GM19240 (cell line): ENCODE measurements around the gene LRCH2.
"Not testable (repeated sequence)": the region's sequence is repeated elsewhere in the genome, so short reads cannot be mapped to it uniquely, and the experiment has no call there.

Source experiments
- DNase-seq: peaks from one replicate; pipeline ENCODE4 v3.0.0; 2011; ENCODE audit warnings: low spot score; ENCODE audit not compliant: insufficient read length

Gene LRCH2

GRCh38 chrX:115214151-115214550 is 19.7 kb downstream of the LRCH2 start:
- DNase-seq, result no peak

DNA sequence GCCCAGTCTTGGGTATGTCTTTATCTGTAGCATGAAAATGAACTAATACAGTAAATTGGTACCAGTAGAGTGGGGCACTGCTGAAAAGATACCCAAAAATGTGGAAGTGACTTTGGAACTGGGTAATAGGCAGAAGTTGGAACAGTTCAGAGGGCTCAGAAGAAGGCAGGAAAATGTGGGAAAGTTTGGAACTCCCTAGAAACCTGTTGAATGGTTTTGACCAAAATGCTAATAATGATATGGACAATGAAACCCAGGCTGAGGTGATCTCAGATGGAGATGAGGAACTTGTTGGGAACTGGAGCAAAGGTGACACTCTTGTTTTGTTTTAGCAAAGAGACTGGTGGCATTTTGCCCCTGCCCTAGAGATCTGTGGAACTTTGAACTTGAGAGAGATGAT is 24.3 kb downstream of the LRCH2 start:
- not testable (repeated sequence) for DNase-seq

- no peak for DNase-seq
Observed at GRCh38 chrX:115204040-115204439, 29.9 kb downstream of the LRCH2 start.

- DNase-seq, result no peak
Observed at GRCh38 chrX:115192244-115192700, 41.6 kb downstream of the LRCH2 start.

GRCh38 chrX:115191490-115192243 is 42.2 kb downstream of the LRCH2 start:
- no peak for DNase-seq

GRCh38 chrX:115190636-115191489 is 43.0 kb downstream of the LRCH2 start:
- no peak for DNase-seq

DNA sequence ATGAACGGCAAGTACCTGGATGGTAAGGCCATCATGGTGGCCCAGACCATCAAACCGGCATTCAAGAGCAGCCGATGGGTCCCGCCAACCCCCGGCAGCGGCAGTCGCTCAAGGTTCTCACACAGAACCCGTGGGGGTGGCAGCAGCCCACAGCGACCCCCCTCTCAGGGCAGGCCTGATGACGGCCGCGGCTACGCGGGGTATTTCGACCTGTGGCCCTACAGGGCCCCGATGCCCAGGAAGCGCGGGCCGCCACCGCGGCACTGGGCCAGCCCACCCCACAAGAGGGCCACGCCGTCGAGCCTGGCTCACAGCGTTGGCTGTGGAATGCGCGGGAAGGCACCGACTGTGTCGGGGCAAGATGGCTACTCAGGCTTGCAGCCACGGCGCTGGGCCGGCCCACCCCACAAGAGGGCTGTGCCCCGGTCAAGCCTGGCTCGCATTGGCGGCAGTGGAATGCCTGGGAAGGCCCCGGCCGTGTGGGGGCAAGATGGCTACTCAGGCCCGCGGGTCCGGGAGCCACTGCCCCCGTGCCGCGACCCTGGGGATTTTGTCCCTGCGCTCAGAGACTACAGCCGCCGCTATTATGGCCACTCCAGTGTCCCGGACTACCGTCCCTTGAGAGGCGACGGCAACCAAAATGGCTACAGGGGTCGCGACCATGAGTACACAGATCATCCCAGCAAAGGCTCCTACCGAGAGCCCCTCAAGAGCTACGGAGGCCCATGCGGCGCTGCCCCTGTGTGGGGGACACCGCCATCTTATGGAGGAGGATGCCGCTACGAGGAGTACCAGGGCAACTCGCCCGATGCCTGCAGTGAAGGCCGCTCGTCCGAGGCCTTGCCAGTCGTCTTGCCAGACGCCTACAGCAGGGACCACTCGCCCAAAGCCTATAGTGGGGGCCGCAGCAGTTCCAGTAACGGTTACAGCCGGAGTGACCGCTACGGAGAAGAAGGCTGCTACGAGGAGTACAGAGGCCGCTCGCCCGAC is 44.0 kb downstream of the LRCH2 start:
- no peak for DNase-seq

DNA sequence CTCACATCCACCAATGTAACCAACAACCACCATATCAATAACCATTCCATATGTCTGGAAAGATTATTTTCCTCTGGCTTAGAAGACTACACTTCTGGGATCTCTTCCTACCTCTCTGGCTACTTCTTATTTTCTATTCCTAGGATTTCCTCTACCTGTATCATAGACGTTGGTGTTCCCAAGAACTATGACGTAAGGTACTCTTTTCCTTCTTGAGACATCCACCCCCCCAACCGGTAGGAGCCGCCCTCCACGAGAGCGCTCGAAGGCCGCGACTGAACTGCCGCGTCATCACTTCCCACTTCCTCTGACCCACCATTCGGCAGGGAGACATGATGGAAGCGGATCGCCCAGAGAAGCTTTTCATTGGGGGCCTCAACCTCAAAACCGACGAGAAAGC is 44.8 kb downstream of the LRCH2 start, which contains the start of gene RBMXL3:
Gene RBMXL3 (plus strand): TSS at position 301 of the 400 bp plus-strand sequence. CDS start 32 bp downstream, at position 333.
- DNase-seq, result no peak

DNA sequence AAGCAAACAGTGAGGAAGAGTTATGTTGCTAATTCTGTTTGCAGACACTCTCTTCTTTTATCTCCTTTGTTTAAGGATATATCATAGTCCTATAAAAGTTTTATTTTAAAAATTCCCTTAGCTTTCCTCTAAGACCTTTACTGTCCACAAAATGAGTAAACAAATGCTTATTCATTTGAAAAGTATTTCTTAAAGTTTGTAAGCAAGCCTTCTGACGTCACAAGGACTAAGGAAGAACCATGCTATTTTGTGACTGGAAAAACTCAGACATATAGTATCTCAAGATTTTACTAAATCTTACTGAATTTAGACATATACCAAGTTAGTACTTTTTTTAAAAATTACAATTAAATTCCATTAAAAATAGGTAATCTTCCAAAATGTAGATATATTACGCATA is 49.9 kb downstream of the LRCH2 start:
- DNase-seq, result no peak

- no peak for DNase-seq
Observed at GRCh38 chrX:115178473-115178872, 55.4 kb downstream of the LRCH2 start.

DNA sequence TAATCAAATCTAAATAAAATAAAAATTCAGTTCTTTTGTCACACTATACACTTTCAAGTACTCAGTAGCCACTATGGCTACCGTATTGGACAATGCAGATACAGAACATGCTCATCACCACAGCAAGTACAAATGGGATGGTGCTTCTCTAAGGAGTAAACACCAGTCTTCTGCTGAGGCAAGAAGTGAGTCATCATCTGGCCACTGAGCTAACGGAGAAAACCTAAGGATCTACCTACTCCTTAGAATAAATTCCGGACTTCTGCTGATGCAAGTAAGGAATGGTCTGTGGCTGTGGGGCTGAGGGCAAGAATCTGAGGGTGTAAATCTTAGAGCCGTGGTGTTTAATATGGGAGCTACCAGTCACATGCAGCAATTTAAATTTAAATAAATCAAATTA is 56.0 kb downstream of the LRCH2 start:
- no peak for DNase-seq

GRCh38 chrX:115174548-115174947 is 59.3 kb downstream of the LRCH2 start:
- DNase-seq, result no peak

DNA sequence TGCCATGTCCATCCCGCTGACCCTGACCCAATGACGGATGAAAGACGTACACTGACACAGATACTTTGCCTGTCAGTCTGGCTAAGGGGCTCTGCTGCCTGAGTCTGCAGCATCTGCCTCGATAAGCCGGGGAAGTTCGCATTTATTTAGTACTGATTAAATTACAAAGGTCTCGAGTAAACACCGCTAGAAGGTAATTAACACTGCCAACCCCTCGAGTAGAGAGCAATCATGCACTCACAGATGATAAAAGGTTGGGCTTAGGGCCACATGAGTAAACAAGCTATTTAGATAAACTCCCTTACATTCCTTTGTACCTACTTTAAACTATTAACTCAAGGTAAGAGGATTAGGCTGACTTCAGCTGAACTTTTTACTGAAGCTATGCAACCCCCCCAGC is 60.7 kb downstream of the LRCH2 start:
- DNase-seq, result no peak

- DNase-seq, result no peak
Observed at GRCh38 chrX:115147220-115147619, 86.7 kb downstream of the LRCH2 start.

GRCh38 chrX:115142057-115142456 is 91.8 kb downstream of the LRCH2 start:
- no peak for DNase-seq

- DNase-seq, result no peak
Observed at GRCh38 chrX:115138040-115138439, 95.9 kb downstream of the LRCH2 start.

GRCh38 chrX:115134382-115134781 is 99.5 kb downstream of the LRCH2 start:
- DNase-seq, result no peak

DNA sequence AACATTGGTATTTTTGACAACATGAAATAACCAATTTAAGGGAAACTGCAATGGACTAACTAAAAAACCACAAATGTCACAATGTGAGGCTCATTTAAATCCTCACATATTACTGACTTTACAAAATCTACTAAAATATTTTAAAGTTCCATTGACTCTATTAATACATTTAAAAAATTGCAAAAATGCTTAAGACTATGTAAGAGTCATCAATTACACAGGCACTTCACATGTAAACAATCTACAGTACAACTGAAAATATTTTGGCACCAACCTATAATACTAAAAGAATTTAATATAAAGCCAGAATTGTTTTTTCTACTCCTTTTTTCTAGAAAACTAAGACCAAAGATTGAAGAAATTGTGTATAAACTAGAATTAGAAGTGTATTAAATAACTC is 121.5 kb downstream of the LRCH2 start:
- no peak for DNase-seq

- DNase-seq, result no peak
Observed at GRCh38 chrX:115098897-115099296, 135.0 kb downstream of the LRCH2 start.

GRCh38 chrX:115093191-115093590 is 140.7 kb downstream of the LRCH2 start:
- no peak for DNase-seq

DNA sequence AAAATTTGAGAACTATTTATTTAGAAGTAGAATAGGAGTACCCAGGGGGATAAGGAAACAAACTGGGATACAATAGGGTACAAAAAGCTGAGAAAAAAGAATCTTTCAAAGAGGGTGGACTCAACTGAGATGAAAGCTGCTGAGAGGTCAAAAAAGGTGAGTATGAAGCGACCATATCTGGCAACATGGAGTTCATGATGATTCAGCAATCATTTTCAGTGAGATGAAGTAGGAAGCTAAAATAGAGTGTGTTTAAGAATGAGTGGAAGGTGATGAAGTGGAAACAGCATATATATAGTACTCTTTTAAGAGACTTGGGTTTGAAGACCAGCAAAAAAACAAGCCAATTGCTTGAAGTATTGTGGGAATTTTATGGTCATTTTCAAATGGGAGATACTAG is 144.5 kb downstream of the LRCH2 start:
- DNase-seq, result no peak
